Measurements from ENCODE around the gene GPATCH8. TPM values are rescaled to one million over a fixed set of nuclear protein-coding genes. Genes with fewer than 3 reads are reported as not detected.
A peak's percentile ranks its signal among the peaks of the same experiment; 100 is the strongest.
"Not testable (repeated sequence)": the region's sequence is repeated elsewhere in the genome, so short reads cannot be mapped to it uniquely, and the experiment has no call there.

Gene GPATCH8
- total RNA-seq, 1 donor from 2014 or later, result 39.0 TPM

GRCh38 chr17:44540246-44541084 is 37.3 kb upstream of the GPATCH8 start:
- Histone ChIP-seq H3K36me3 (no peaks in the 10 kb centered on the region), H3K4me3 (no peak overlapping the region), H3K27me3 (no peaks in the 10 kb centered on the region), H3K4me1 (no peaks in the 10 kb centered on the region), H3K9me3 (no peaks in the 10 kb centered on the region), H3K27ac (no peak overlapping the region)
- DNase-seq (ENCODE audit: extremely low spot score in 2 of 2), result no peak
- intact Hi-C loops (cut with DNase I), result no loop called here
- TF ChIP-seq POLR2AphosphoS5 (IDR thresholded peaks at IDR 0.05; ENCODE audit: insufficient read depth in 1 of 2, low read depth in 1 of 2) (no peak), POLR2A (IDR thresholded peaks at IDR 0.05) (no peak), CTCF (IDR thresholded peaks at IDR 0.05) (no peak)

GRCh38 chr17:44539673-44540072 is 36.5 kb upstream of the GPATCH8 start:
- intact Hi-C loops (cut with DNase I), result no loop called here
- H3K27ac ChIP-seq, result no peak overlapping the region
- no peak for DNase-seq (ENCODE audit: extremely low spot score in 2 of 2)
- no peaks in the 10 kb centered on the region for H3K4me1 ChIP-seq
- H3K9me3 ChIP-seq, result no peaks in the 10 kb centered on the region
- H3K27me3 ChIP-seq, result no peaks in the 10 kb centered on the region
- H3K36me3 ChIP-seq, result no peaks in the 10 kb centered on the region
- no peak for TF ChIP-seq POLR2AphosphoS5 (IDR thresholded peaks at IDR 0.05; ENCODE audit: insufficient read depth in 1 of 2, low read depth in 1 of 2)
- no peak for TF ChIP-seq CTCF (IDR thresholded peaks at IDR 0.05)
- no peak for TF ChIP-seq POLR2A (IDR thresholded peaks at IDR 0.05)
- no peak overlapping the region for H3K4me3 ChIP-seq

GRCh38 chr17:44537922-44538321 is 34.7 kb upstream of the GPATCH8 start:
- H3K27ac ChIP-seq; DNase-seq (ENCODE audit: extremely low spot score in 2 of 2); H3K9me3 ChIP-seq; H3K4me3 ChIP-seq; H3K27me3 ChIP-seq; intact Hi-C loops (cut with DNase I); H3K36me3 ChIP-seq: not testable (repeated sequence)
- H3K4me1 ChIP-seq, result peaks cover 10% of the 10 kb centered on the region

- intact Hi-C loops (cut with DNase I), result no loop called here
- Histone ChIP-seq H3K36me3 (no peaks in the 10 kb centered on the region), H3K27me3 (no peaks in the 10 kb centered on the region), H3K9me3 (no peaks in the 10 kb centered on the region), H3K4me3 (no peak overlapping the region), H3K27ac (no peak overlapping the region), H3K4me1 (peaks cover 10% of the 10 kb centered on the region)
- TF ChIP-seq CTCF (IDR thresholded peaks at IDR 0.05) (no peak), POLR2A (IDR thresholded peaks at IDR 0.05) (no peak), POLR2AphosphoS5 (IDR thresholded peaks at IDR 0.05; ENCODE audit: insufficient read depth in 1 of 2, low read depth in 1 of 2) (no peak)
- no peak for DNase-seq (ENCODE audit: extremely low spot score in 2 of 2)
Measured at GRCh38 chr17:44536090-44536953, 33.1 kb upstream of the GPATCH8 start.

- Histone ChIP-seq H3K9me3 (no peaks in the 10 kb centered on the region), H3K4me1 (peaks cover 10% of the 10 kb centered on the region), H3K27me3 (no peaks in the 10 kb centered on the region), H3K4me3 (peak overlapping the region; percentile 15 to 36), H3K36me3 (no peaks in the 10 kb centered on the region), H3K27ac (peak overlapping the region; percentile 74)
- TF ChIP-seq POLR2A (IDR thresholded peaks at IDR 0.05) (no peak), POLR2AphosphoS5 (IDR thresholded peaks at IDR 0.05; ENCODE audit: insufficient read depth in 1 of 2, low read depth in 1 of 2) (peak in 1 of 2 donors; percentile 60), CTCF (IDR thresholded peaks at IDR 0.05) (peak; percentile 91 to 99 (median 98))
- intact Hi-C loops (cut with DNase I), result loop anchor here (5.0 kb wide), 1 partner anchor 104 kb away; no protein-coding TSS in a partner anchor
- no peak for DNase-seq (ENCODE audit: extremely low spot score in 2 of 2)
Measured at GRCh38 chr17:44533533-44534246, 30.5 kb upstream of the GPATCH8 start.
